Measurements from ENCODE around the gene TNFRSF13B.

The TNFRSF13B gene

DNA sequence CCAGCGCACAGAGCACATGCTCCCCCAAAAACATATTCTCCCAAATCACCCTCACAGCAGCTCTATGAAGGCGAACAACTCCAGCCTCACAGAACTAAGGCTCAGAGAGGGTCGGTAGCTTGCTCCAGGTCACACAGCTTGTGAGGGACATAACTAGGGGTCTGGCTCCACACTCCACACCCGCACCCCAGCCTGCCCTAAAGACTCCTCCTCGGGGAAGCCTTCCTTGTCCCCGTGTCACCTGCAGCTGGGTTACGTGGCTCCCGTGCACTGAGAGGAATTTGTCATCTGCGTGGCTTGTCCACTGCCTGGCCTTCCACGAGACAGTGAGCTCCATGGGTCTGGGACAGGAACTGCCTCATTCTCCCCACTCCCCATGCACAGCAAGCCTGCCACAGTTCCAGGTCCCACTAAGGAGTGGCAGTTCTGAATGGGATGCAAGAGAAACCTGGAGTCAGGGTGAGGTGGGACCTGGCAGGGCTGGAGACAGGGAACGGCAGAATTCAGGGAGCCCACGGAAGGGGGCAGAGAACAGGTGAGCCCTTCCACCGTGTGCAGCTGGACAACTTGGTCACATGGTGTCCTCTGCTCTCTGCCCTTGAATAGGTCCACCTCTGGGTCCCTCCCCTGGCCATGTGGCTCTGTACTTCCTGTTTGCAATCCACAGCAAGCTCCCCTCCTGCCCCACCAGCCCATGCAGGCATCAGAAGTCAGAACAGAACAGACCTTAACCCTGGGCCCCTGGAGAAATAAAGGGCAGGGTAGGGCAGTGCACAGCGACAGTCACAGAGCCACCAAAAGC is 27.4 kb downstream of the TNFRSF13B start:
- TF ChIP-seq ZFX (IDR thresholded peaks at IDR 0.05; ENCODE audit: borderline replicate concordance) (no peak), CTCF (IDR thresholded peaks at IDR 0.05) (no peak)
- H3K27ac ChIP-seq: no peak overlapping the region

GRCh38 chr17:16943541-16944333 is 28.2 kb downstream of the TNFRSF13B start:
- TF ChIP-seq ZFX (IDR thresholded peaks at IDR 0.05; ENCODE audit: borderline replicate concordance) (no peak), CTCF (IDR thresholded peaks at IDR 0.05) (no peak)
- H3K27ac ChIP-seq: no peak overlapping the region

GRCh38 chr17:16943032-16943352 is 28.9 kb downstream of the TNFRSF13B start:
- H3K27ac ChIP-seq: no peak overlapping the region
- TF ChIP-seq ZFX (IDR thresholded peaks at IDR 0.05; ENCODE audit: borderline replicate concordance) (no peak), CTCF (IDR thresholded peaks at IDR 0.05) (no peak)

DNA sequence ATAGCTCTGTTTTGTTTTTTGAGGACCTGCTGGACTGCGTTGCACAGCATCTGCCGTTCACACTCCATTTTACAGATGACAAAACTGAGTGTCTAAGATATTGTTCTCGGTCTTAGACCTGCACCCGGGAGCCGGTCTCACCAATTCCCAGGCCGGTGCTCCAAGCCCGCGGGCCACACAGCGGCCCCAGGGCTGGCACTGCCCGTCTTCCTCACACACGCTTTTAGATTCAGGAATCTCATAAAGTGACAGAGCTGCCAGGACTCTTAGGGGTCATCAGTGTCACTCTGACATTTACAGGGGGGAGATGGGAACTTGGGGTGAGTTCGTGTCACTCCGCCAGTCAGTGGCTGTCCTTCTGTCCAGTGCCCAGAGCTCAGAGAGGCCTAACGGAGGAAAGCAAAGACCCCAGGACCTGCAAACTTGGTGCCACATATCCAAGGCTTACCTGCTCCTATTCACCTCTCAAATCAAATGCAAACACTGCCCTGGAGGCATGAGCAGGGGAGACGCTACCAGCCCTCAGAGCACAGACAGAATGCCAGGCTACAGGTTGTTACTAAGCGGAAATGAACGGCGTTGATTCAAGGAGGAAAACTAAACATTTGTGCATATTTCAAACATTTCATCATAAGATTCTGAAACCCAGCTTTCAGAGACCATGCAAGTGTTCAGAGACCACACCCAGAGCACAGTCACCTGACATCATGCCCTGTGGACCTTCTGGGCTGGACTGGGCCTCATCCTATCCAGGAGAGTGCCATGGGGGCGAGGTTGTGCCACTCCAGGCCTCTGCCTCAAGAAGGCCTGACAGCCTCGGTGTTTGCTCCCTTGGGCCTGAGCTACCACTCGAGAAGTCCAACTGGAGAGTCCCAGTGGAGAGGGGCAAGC is 29.5 kb downstream of the TNFRSF13B start:
- H3K27ac ChIP-seq: no peak overlapping the region
- TF ChIP-seq ZFX (IDR thresholded peaks at IDR 0.05; ENCODE audit: borderline replicate concordance): no peak
- TF ChIP-seq CTCF (IDR thresholded peaks at IDR 0.05): no peak

GRCh38 chr17:16941072-16942036 is 30.6 kb downstream of the TNFRSF13B start:
- TF ChIP-seq CTCF (IDR thresholded peaks at IDR 0.05) (no peak), ZFX (IDR thresholded peaks at IDR 0.05; ENCODE audit: borderline replicate concordance) (no peak)
- no peak overlapping the region for H3K27ac ChIP-seq

DNA sequence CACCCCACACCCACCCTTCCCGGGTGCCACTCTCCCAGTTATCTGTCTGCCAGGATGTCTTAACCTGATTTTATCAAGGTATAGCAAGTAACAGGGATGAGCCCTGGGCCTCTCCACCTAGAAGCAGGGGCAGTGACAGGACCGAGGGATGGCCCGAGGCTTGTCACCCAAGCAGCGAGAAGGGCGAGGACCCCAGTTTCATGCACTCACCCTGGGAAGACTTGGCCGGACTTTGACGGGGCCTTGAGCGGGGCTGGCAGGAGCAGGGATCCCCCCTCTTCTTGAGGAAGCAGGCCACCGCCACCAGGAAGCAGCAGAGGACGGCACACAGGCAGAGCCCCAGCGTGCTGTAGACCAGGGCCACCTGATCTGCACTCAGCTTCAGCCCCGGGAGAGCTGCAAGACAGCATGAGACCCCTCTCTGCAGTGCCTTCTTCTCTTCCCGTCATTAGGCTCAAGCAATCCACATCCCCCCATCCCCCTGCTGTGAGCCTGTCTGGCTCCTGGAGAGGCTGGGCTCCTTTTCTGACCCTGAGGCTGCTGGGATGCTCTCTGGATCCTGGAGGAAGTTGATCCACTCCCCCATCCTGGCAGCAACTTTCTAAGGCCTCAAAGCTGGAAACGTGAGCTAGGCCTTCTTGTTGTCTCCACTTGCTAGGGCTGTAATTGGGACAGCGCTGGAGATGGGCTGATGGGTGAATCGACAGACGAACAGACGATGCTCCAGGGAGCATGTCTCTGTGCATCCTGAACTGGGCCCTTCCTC is 31.6 kb downstream of the TNFRSF13B start:
- no peak for TF ChIP-seq CTCF (IDR thresholded peaks at IDR 0.05)
- TF ChIP-seq ZFX (IDR thresholded peaks at IDR 0.05; ENCODE audit: borderline replicate concordance): no peak
- H3K27ac ChIP-seq: no peak overlapping the region

Data from 22Rv1 (cell line).